ENCODE data around the gene PIK3CD.

DNA sequence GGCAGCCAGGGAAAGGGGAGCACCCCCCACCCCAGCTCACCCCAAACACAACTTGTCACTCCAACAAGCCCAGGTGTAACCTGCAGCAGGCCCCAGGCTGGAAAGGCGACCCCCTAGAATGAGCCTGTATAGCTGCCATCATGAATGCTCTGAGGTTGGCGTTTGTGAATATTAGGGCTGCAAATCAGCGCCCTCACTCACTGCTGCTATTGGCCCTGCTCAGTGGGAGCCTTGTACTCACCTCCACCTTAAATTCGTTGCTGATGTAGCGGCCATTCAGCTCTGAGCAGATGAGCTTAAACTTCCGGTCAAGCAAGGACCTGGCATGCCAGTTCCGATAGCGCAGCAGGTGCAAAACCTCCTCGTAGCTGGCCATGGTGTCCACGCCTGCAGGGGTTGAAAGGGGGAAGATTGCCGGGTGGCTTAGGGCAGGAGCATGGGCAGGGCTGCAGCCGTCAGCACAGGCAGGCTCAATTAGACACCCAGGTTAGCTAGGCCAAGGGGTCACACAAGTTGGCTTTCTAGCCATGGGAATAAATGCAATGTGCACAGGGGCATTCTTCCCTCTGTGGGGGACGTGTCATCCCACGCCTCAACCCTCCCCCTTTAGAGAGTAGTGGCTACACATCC is 81.7 kb downstream of the PIK3CD start:
- TF ChIP-seq, protein P1, sequence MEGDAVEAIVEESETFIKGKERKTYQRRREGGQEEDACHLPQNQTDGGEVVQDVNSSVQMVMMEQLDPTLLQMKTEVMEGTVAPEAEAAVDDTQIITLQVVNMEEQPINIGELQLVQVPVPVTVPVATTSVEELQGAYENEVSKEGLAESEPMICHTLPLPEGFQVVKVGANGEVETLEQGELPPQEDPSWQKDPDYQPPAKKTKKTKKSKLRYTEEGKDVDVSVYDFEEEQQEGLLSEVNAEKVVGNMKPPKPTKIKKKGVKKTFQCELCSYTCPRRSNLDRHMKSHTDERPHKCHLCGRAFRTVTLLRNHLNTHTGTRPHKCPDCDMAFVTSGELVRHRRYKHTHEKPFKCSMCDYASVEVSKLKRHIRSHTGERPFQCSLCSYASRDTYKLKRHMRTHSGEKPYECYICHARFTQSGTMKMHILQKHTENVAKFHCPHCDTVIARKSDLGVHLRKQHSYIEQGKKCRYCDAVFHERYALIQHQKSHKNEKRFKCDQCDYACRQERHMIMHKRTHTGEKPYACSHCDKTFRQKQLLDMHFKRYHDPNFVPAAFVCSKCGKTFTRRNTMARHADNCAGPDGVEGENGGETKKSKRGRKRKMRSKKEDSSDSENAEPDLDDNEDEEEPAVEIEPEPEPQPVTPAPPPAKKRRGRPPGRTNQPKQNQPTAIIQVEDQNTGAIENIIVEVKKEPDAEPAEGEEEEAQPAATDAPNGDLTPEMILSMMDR (conservative IDR thresholded peaks at IDR 0.05 in 1 of 2, IDR thresholded peaks at IDR 0.05 in 1 of 2; ENCODE audit: extremely low read depth in 1 of 2, insufficient read depth in 1 of 2, low read depth in 1 of 2, low read length in 2 of 2): no peak
- TF ChIP-seq EZH2 (IDR thresholded peaks at IDR 0.05; ENCODE audit: borderline replicate concordance, low read length): no peak
